Measurements from ENCODE around the gene SNX19. TPM values are rescaled to one million over a fixed set of nuclear protein-coding genes. Genes with fewer than 3 reads are reported as not detected.

SNX19 gene
- total and polyA plus RNA-seq, 8 donors: 11.7 to 37.2 (median 22.4) TPM

DNA sequence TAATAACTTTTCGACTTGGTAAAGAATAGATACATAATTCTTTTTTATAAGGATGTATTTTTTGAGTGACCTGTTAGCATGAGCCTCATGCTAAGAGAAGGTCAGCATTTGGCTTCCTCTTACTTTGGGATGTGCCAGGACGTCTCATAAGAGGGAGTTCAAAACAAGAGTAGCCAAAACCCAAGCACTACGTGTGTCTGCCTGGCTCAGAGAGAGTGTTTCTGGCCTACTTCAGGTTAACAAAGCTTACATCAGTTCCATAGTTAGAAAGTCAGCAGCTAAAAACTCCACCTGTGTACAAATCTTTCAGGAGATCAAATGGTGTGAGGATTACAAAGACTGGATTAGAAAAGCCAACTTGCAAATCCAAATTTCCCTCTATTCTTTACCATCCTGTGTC is 13.9 kb downstream of the SNX19 start:
- WGBS, 2 donors: 82 to 89% methylated on average over 3 of the region's 3 CpGs
- intact Hi-C loops (cut with DNase I): no loop called here
- no peak for FAIRE-seq
- Histone ChIP-seq H3K27me3 (no peaks in the 10 kb centered on the region), H3K36me3 (peaks cover 8 to 64% (median 28%) of the 10 kb centered on the region in 3 donors), H3K9me3 (no peaks in the 10 kb centered on the region), H3K4me1 (no peaks in the 10 kb centered on the region), H3K4me3 (no peak overlapping the region), H3K27ac (no peak overlapping the region)
- no peak for ATAC-seq
- TF ChIP-seq, protein P1, sequence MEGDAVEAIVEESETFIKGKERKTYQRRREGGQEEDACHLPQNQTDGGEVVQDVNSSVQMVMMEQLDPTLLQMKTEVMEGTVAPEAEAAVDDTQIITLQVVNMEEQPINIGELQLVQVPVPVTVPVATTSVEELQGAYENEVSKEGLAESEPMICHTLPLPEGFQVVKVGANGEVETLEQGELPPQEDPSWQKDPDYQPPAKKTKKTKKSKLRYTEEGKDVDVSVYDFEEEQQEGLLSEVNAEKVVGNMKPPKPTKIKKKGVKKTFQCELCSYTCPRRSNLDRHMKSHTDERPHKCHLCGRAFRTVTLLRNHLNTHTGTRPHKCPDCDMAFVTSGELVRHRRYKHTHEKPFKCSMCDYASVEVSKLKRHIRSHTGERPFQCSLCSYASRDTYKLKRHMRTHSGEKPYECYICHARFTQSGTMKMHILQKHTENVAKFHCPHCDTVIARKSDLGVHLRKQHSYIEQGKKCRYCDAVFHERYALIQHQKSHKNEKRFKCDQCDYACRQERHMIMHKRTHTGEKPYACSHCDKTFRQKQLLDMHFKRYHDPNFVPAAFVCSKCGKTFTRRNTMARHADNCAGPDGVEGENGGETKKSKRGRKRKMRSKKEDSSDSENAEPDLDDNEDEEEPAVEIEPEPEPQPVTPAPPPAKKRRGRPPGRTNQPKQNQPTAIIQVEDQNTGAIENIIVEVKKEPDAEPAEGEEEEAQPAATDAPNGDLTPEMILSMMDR (IDR thresholded peaks at IDR 0.05): no peak
- no peak for DNase-seq

DNA sequence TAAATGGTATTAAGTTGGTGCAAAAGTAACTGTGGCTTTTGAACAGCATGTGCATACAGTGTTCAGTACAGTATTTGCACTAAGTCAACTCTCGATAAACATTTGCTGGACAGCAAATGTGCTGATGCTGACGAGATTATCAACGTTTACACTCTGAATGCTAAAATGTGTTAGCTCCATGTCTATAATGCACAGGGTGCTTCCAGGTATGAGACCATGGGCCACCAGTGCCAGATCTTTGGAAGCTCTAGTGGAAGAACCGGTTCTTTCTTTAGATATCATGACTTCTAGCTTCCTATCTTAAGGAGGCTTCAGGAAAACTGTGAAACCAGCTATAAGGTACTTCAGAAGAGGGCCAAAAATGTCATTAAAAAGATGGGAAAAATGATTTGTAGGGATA is 17.2 kb downstream of the SNX19 start:
- FAIRE-seq: no peak
- peak in 1 of 4 donors; percentile 23 for ATAC-seq
- Histone ChIP-seq H3K27me3 (no peaks in the 10 kb centered on the region), H3K36me3 (peaks cover 0 to 47% (median 15%) of the 10 kb centered on the region in 3 donors), H3K9me3 (no peaks in the 10 kb centered on the region), H3K4me1 (peaks cover 0 to 6% (median 2%) of the 10 kb centered on the region in 3 donors), H3K4me3 (no peak overlapping the region), H3K27ac (no peak overlapping the region)
- intact Hi-C loops (cut with DNase I): no loop called here
- no peak for DNase-seq
- 35 to 44% methylated on average over 4 of the region's 4 CpGs for WGBS, 2 donors
- TF ChIP-seq, protein P1 (IDR thresholded peaks at IDR 0.05): no peak

DNA sequence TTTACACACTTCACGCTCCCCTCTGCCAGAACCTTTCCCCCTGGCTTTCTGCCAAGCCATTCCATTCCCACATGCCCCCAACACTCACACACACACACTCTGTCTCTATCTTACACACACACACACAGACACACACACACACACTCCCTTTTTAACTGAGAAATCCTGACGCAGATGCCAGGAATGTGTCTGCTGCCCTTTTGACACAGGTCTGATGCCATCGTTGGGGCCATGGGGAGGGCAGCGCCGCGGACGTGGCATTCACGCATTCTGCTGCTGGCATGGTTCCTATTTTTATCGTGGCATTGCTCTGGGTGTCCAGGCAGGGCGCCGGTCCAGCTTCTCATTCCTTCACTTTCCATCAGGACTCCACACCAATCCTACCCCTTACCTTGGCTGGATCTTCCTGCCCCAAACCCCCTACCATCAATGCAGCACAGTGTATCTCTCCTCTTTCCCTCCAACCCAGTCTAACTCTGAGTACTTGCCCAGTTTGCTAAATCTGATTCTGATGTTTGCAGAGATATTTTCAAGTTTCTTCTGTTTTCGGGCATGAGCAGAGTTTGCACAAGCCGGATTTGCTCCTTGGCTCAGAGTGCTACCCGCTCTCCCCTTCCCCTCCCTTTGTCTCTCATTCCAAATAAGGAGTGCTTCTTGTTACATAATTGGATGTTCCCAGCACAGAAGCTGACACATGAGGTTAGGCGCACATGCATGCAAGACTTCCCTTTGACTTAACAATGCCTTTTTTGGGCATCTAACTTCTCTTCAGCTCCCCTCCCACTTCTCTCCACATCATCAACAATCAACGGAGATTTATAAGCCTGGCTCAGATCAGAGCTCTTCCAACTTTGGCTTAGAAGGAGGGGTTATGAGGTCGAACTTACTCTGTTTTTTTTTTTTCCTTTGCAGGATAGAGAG is 18.8 kb downstream of the SNX19 start:
- Histone ChIP-seq H3K36me3 (peaks cover 0 to 41% (median 9%) of the 10 kb centered on the region in 3 donors), H3K4me1 (peaks cover 0 to 9% (median 3%) of the 10 kb centered on the region in 3 donors), H3K27ac (peak overlapping the region in 1 of 4 donors; percentile 47), H3K9me3 (no peaks in the 10 kb centered on the region), H3K4me3 (no peak overlapping the region), H3K27me3 (no peaks in the 10 kb centered on the region)
- WGBS, 2 donors: 50 to 54% methylated on average over 17 of the region's 17 CpGs
- intact Hi-C loops (cut with DNase I): no loop called here
- FAIRE-seq (peak; percentile 96), DNase-seq (peak in 4 of 6 donors; percentile 61 to 73 (median 65)), ATAC-seq (peak; percentile 66 to 77 (median 72))
- TF ChIP-seq, protein P1 (IDR thresholded peaks at IDR 0.05): no peak

DNA sequence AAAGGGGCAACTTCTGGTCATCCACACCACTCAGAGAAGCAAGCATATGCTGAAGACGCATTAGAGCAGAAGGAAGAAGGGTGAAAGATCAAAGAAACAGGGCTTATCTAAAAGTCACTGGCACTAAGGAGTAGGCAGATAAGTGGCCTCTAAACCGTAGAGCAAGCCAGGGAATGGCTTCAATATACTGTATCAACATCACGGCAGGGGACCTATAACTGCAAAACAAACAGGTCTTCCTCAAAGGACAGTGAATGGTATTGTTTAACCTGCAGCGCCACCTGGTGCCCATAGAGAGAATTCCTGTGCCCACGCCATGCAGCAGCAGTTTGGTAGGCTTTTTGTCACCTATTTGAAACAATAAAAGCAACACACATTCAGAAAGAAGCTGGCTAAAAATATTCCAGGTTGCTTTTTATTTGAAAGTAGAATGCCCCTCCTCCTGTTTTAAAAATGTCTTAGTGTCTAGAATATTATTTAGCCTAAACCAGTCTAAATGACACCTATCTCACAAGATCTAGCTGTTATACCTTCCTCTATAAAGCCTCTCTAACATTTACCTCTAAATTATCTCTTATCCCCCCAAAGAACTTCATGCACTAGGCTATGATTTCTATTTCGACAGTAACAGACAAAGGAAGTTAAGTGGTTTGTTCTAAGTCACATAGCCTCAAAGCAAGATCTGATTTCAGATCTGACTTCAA is 21.8 kb downstream of the SNX19 start:
- Histone ChIP-seq H3K9me3 (no peaks in the 10 kb centered on the region), H3K27ac (no peak overlapping the region), H3K27me3 (no peaks in the 10 kb centered on the region), H3K4me1 (peaks cover 0 to 9% (median 3%) of the 10 kb centered on the region in 3 donors), H3K36me3 (peaks cover 0 to 12% (median 3%) of the 10 kb centered on the region in 3 donors), H3K4me3 (no peak overlapping the region)
- 23 to 26% methylated on average over 6 of the region's 6 CpGs for WGBS, 2 donors
- TF ChIP-seq, protein P1 (IDR thresholded peaks at IDR 0.05): peak; percentile 70 to 84 (median 80)
- intact Hi-C loops (cut with DNase I): no loop called here
- DNase-seq: peak in 5 of 6 donors; percentile 33 to 78 (median 62)
- peak; percentile 58 to 88 (median 81) for ATAC-seq
- FAIRE-seq: peak; percentile 43

Measured in pancreas (tissue), 10 donors.